Esophagus squamous epithelium (tissue), 4 donors: ENCODE data around the gene EIF5AL1.
"Not testable (repeated sequence)": the region's sequence is repeated elsewhere in the genome, so short reads cannot be mapped to it uniquely, and the experiment has no call there.

Experiments
- CTCF ChIP-seq, 6 experiments: fragments of 450-650 bp in 4 of 6; fragments of 200-600 bp in 2 of 6; sonication (generic) in 2 of 6; IDR thresholded peaks; one replicate each; pipeline ENCODE4 v1.5.1; 2016 to 2019; ENCODE audit warnings: antibody characterized with exemption in 6 of 6, mild to moderate bottlenecking in 4 of 6, moderate library complexity in 4 of 6
- POLR2A ChIP-seq, 4 donors: fragments of 450-650 bp; IDR thresholded peaks; one replicate each; pipeline ENCODE4 v1.6.1; 2017; ENCODE audit warnings: antibody characterized with exemption in 4 of 4, mild to moderate bottlenecking in 4 of 4, moderate library complexity in 3 of 4

- TF ChIP-seq POLR2A, CTCF (IDR thresholded peaks at IDR 0.05): not testable (repeated sequence)
These were observed 26.0 kb downstream of the EIF5AL1 start for GRCh38 chr10:79538311-79538710.
